Suprapubic skin (tissue), 4 donors: ENCODE measurements around the gene AKR1C1. TPM values are rescaled to one million over a fixed set of nuclear protein-coding genes. Genes with fewer than 3 reads are reported as not detected.
"Not testable (repeated sequence)": the region's sequence is repeated elsewhere in the genome, so short reads cannot be mapped to it uniquely, and the experiment has no call there.

Source experiments
- DNase-seq, 2 donors: peaks; one replicate each; pipeline ENCODE4 v3.0.0-alpha.2; 2019; ENCODE audit warnings: low spot score in 2 of 2
- H3K27ac ChIP-seq: fragments of 200-600 bp; sonication (generic); one replicate; pipeline ENCODE4 v1.5.1; 2019
- H3K27me3 ChIP-seq: fragments of 200-600 bp; sonication (generic); one replicate; pipeline ENCODE4 v1.5.1; 2019
- H3K36me3 ChIP-seq: fragments of 200-600 bp; sonication (generic); one replicate; pipeline ENCODE4 v1.5.1; 2019
- H3K4me1 ChIP-seq: fragments of 200-600 bp; sonication (generic); one replicate; pipeline ENCODE4 v1.5.1; 2019
- H3K4me3 ChIP-seq: fragments of 200-600 bp; sonication (generic); one replicate; pipeline ENCODE4 v1.5.1; 2019; ENCODE audit warnings: mild to moderate bottlenecking
- H3K9me3 ChIP-seq: fragments of 200-600 bp; sonication (generic); one replicate; pipeline ENCODE4 v1.5.1; 2019
- EP300 ChIP-seq: sonication (generic); formaldehyde crosslinking; IDR thresholded peaks from one replicate; pipeline ENCODE4 v1.6.1; 2017; ENCODE audit warnings: antibody characterized with exemption
- POLR2A ChIP-seq, 2 donors: fragments of 450-650 bp; IDR thresholded peaks; one replicate each; pipeline ENCODE4 v1.6.1; 2017; ENCODE audit warnings: antibody characterized with exemption in 2 of 2, mild to moderate bottlenecking in 2 of 2, moderate library complexity in 2 of 2
- POLR2AphosphoS5 ChIP-seq, 3 donors: sonication (generic); formaldehyde crosslinking; IDR thresholded peaks; one replicate each; pipeline ENCODE4 v1.6.1; 2017; ENCODE audit warnings: antibody characterized with exemption in 3 of 3
- WGBS: methylation state at CpG from one replicate; pipeline ENCODE4 v1.1.5; 2018; 5-methylcytosine and 5-hydroxymethylcytosine counted together
- total RNA-seq, 4 donors: library from RNA; depleted of rRNA; stranded (reverse); fragments of >200 nt; gene quantifications; one replicate each; pipeline ENCODE4 v1.1.0, GENCODE V29; 2016
- TF ChIP-seq, protein P1 (sequence below), 2 donors: fragments of 200-600 bp in 1 of 2; fragments of 450-650 bp in 1 of 2; sonication (generic) in 1 of 2; IDR thresholded peaks; one replicate each; pipeline ENCODE4 v1.5.1; 2016 to 2019; ENCODE audit warnings: antibody characterized with exemption in 2 of 2, mild to moderate bottlenecking in 1 of 2, moderate library complexity in 1 of 2

The AKR1C1 gene
- total RNA-seq, 4 donors from 2014 or later: 23.3 to 61.7 (median 32.6) TPM

DNA sequence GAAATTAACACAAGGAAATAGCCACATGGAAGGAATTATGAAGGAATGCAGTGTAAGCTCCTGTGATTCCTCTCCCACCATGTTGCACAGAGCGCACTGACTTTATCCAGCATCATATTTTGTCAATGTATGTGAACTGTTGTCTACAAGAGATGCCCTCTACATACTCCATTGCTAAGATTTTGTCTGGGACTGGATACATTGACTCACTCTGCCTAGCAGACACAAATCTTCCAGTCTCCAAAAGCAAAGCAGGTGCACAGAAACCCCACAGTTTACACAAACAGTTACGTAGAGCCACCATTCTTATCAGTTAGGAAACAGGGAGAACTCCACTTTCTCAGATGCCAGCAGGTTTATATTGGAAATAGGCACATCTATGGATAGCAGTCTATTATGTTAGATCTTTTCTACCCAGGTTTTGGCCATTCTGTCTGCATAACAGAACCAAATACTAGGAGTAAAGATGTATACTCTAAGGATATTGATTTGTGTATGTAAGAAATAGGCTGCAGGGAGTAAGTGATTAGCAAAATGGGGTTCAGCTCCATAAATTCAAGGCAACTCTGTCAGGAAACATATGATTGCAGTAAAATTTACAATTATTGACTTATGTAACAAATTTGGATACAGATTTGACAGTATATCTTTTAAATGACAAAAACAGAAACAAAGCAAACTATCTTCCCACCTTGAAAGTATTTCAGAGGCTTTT lies 39.0 kb downstream of the AKR1C1 start:
- no peak for DNase-seq
- Histone ChIP-seq H3K4me1 (peaks cover 14% of the 10 kb centered on the region), H3K9me3 (no peaks in the 10 kb centered on the region), H3K36me3 (peaks cover 7% of the 10 kb centered on the region), H3K27me3 (no peaks in the 10 kb centered on the region), H3K4me3 (peak overlapping the region; percentile 36), H3K27ac (no peak overlapping the region)
- TF ChIP-seq POLR2A (IDR thresholded peaks at IDR 0.05) (no peak), EP300 (no peak), POLR2AphosphoS5 (IDR thresholded peaks at IDR 0.05) (no peak)
- TF ChIP-seq, protein P1, sequence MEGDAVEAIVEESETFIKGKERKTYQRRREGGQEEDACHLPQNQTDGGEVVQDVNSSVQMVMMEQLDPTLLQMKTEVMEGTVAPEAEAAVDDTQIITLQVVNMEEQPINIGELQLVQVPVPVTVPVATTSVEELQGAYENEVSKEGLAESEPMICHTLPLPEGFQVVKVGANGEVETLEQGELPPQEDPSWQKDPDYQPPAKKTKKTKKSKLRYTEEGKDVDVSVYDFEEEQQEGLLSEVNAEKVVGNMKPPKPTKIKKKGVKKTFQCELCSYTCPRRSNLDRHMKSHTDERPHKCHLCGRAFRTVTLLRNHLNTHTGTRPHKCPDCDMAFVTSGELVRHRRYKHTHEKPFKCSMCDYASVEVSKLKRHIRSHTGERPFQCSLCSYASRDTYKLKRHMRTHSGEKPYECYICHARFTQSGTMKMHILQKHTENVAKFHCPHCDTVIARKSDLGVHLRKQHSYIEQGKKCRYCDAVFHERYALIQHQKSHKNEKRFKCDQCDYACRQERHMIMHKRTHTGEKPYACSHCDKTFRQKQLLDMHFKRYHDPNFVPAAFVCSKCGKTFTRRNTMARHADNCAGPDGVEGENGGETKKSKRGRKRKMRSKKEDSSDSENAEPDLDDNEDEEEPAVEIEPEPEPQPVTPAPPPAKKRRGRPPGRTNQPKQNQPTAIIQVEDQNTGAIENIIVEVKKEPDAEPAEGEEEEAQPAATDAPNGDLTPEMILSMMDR (IDR thresholded peaks at IDR 0.05): no peak
- WGBS: 86% methylated on average over 2 of the region's 2 CpGs

DNA sequence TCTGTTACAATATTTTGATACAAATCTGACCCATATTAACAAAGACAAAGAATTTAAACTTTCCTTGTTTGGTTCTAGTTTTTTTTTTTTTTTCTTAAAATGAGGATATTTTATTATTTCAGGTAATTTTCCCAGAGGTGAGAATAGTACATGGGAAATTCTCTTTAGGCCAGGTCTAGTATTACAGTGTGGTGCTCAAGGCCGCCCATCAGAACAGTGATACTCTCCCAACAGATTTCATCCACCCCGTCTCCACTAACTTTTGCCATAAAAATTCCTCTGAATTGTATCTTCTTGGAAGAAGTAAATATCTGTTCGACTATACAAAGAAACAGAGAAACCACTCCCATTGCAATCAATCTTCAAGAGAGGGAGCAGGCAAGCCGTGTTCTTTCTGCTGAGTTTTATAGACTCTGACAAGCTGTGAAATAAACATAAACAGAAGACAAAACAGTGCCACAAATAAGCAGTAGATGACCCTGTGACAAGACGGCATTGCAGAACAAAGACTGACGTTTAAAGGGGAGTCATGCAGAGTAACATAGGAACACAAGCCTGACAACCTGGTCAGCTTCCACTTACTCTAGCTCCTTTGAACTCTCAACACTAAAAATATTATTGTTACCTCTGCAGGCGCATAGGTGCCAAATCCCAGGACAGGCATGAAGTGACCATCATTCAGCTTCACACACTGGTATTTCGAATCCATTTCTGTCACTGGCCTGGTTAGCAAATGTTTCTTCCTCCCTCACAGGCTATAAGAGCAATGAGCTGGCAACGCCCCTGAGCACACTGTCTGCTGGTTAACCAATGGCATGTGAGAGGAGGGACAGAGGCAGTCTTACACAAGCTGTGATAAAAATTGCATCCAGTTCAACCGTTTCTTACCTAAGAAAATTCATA lies 40.2 kb downstream of the AKR1C1 start, which contains the start of gene AKR1C2:
TSS of gene AKR1C2 (minus strand) at position 731 of the 903 bp plus-strand sequence. CDS start at position 709, 22 bp downstream.
- peaks cover 14% of the 10 kb centered on the region for H3K4me1 ChIP-seq
- H3K4me3 ChIP-seq: peak within 1 kb of the TSS; percentile 36
- H3K9me3 ChIP-seq, H3K27me3 ChIP-seq, H3K36me3 ChIP-seq, DNase-seq: not testable (repeated sequence)
- H3K27ac ChIP-seq: peak within 1 kb of the TSS; percentile 41
- 24% methylated on average over 8 of the region's 10 CpGs for whole genome bisulfite sequencing

DNA sequence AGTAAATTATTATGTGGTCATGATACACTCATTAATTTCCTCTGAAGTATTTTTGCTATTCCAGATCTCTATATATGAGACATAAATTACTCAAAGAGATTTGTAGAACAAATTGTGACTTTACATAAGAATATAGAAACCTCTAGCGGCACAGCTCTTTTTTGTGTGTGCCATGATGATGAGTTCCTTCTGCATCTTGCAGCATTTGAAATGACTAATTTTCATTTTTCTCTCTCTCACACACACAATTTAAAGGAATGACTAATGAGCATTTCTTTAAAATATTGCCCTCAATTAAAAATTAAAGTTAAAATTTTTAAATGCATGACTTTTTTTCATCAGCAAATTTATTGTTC lies 40.8 kb downstream of the AKR1C1 start:
- H3K9me3 ChIP-seq, H3K27me3 ChIP-seq, DNase-seq, H3K4me3 ChIP-seq, H3K36me3 ChIP-seq, H3K27ac ChIP-seq: not testable (repeated sequence)
- 0% methylated on average over 1 of the region's 1 CpG for WGBS
- H3K4me1 ChIP-seq: peaks cover 14% of the 10 kb centered on the region

DNA sequence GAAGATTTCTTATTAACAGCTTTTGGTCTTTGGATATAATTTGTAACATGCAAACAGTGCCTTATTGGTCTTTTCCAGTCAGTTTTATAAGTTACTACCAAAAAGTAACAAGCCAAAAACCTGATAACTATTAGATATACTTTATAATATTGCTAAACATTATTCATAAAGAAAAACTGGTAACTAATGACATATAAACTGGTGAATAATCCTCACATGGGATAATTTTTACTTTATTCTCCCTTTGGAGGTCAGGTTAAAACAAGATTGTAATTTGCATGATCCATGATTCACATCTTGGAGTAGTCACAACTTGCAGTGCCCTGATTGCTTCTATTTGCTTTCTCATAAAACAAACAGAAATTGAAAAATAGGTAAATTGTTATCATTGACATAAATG lies 41.3 kb downstream of the AKR1C1 start:
- not testable (repeated sequence) for H3K9me3 ChIP-seq, H3K27ac ChIP-seq, DNase-seq

DNA sequence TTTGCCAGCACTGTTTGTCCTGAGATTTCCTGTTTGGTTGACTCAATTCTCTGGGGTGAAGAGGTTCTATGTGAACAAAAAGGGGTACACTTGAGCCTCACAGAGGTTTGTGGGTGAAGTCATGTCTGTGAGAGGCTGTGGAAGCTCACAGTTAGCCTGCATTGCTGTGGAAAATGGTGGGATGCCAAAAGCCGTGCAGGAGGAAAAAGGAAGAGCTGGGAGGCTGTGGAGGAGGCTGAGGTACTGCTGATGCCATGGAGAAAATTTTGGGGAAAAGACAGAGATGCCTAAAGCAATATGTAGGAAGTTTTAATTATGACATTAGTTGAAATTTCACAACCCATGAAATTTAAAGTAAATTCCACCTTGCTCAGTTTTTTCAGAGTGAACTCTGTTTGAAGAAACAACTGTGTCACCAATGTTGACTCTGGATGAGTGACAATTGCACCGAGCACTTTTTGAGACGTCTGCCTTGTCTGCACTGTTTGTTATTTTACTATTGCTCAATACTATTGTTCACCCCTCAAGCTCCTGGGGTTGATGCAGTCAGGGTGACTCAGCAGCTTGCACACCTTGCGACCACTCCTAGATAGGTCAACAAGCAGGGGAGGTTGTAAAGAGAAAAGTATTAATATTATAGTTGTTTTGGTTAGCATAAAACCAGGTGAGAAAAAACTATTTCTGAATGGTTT lies 45.8 kb downstream of the AKR1C1 start:
- not testable (repeated sequence) for DNase-seq, H3K9me3 ChIP-seq, H3K4me3 ChIP-seq, H3K36me3 ChIP-seq, H3K27ac ChIP-seq, H3K4me1 ChIP-seq, H3K27me3 ChIP-seq
- 42% methylated on average over 4 of the region's 4 CpGs for WGBS

More for the DNA sequence above, 41.3 kb downstream of the AKR1C1 start:
- not testable (repeated sequence) for H3K27me3 ChIP-seq, H3K4me3 ChIP-seq, H3K36me3 ChIP-seq
- peaks cover 14% of the 10 kb centered on the region for H3K4me1 ChIP-seq

DNA sequence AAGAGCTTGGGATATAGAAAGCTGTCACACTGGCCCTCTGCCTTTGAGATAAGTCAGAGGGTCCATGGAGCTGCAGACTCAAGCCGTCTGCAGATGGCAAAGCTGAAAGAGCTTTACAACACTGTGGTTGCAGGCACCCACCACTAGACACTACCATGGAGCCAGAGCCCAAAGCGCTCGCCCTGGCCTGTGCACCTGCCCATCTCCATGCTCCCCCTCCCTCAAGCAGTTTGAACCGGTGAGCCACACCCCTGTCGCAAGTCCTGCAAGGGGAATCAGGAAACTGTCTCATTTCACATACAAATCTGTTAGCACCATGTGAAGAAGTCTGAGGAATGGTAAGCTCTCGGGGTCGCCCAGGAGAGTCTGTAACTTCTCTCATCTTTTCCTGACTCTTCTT lies 46.8 kb downstream of the AKR1C1 start:
- 90% methylated on average over 2 of the region's 7 CpGs for WGBS
- not testable (repeated sequence) for H3K4me3 ChIP-seq, H3K9me3 ChIP-seq, H3K27ac ChIP-seq, H3K36me3 ChIP-seq, DNase-seq, H3K27me3 ChIP-seq, H3K4me1 ChIP-seq

DNA sequence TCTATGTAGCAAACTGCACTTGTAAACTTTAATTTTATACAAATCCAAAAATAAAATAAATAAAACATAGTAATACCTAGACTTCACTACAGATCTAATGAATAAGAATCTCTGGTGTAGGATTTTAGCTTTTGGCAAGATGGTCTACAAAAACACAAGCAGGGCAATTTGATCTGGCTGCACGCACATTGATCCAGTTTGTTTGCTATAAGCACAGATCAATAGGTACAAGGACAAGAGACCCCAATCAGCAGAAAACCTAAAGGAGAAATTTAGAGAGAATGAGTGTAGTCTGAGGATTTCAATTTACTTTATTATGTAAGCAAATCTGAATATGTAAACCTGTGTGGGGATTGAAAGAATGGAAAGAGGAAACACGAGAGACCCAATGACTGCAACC lies 48.2 kb downstream of the AKR1C1 start:
- H3K36me3 ChIP-seq, H3K9me3 ChIP-seq, H3K27me3 ChIP-seq, H3K4me1 ChIP-seq, H3K4me3 ChIP-seq, DNase-seq, H3K27ac ChIP-seq: not testable (repeated sequence)
- 94% methylated on average over 2 of the region's 2 CpGs for WGBS

DNA sequence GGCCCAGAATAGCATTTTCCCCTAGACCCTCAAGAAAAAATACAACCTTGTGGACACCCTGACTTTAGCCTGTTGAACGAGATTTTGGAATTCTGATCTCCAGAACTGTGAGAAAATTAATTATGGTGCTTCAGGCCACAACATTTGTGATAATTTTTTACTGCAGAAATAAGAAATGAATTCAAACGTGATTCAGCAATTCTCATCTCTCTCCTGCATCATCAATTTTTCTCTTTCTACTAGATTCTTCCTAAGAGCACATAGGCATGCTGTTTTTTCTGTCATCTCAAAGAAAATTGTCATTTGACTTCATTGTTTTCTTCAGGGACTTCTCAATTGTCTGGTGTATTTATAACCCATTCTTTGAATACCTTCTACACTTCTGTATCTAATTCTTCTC lies 49.4 kb downstream of the AKR1C1 start:
- Histone ChIP-seq H3K27me3 (no peaks in the 10 kb centered on the region), H3K27ac (no peak overlapping the region), H3K4me1 (peaks cover 5% of the 10 kb centered on the region), H3K4me3 (no peak overlapping the region), H3K9me3 (no peaks in the 10 kb centered on the region), H3K36me3 (no peaks in the 10 kb centered on the region)
- TF ChIP-seq, protein P1 (IDR thresholded peaks at IDR 0.05): no peak
- TF ChIP-seq EP300 (no peak), POLR2A (IDR thresholded peaks at IDR 0.05) (no peak), POLR2AphosphoS5 (IDR thresholded peaks at IDR 0.05) (no peak)
- DNase-seq: no peak
- WGBS: 74% methylated on average over 2 of the region's 2 CpGs
